Tibial nerve (tissue), 4 donors: ENCODE data around the gene SLC17A9.

ENCODE experiments used
- CTCF ChIP-seq, 5 experiments: fragments of 200-600 bp in 3 of 5; fragments of 450-650 bp in 2 of 5; sonication (generic) in 3 of 5; IDR thresholded peaks; one replicate each; pipeline ENCODE4 v1.5.1; 2016 to 2019; ENCODE audit warnings: antibody characterized with exemption in 5 of 5, mild to moderate bottlenecking in 3 of 5, moderate library complexity in 2 of 5
- EP300 ChIP-seq, 2 donors: sonication (generic); formaldehyde crosslinking; IDR thresholded peaks; one replicate each; pipeline ENCODE4 v1.6.1; 2017; ENCODE audit warnings: antibody characterized with exemption in 2 of 2, mild to moderate bottlenecking in 1 of 2
- POLR2A ChIP-seq, 2 donors: fragments of 450-650 bp; IDR thresholded peaks; one replicate each; pipeline ENCODE4 v1.6.1; 2017; ENCODE audit warnings: antibody characterized with exemption in 2 of 2, mild to moderate bottlenecking in 2 of 2, moderate library complexity in 2 of 2

- no peak for TF ChIP-seq EP300 (IDR thresholded peaks at IDR 0.05)
- no peak for TF ChIP-seq CTCF (IDR thresholded peaks at IDR 0.05)
- no peak for TF ChIP-seq POLR2A (IDR thresholded peaks at IDR 0.05)
Observed at GRCh38 chr20:62967628-62968351, 15.3 kb downstream of the SLC17A9 start.
